A673 (cell line): Measurements from ENCODE around the gene ADAT3. TPM values are rescaled to one million over a fixed set of nuclear protein-coding genes. Genes with fewer than 3 reads are reported as not detected.

Source experiments
- BruUV-seq: library from RNA; stranded (reverse); fragments of 400-500 nt; replicated peaks from 2 replicates; lab custom pipeline; 2021; lab: Mats Ljungman, UMichigan
- CTCF ChIA-PET: fragments of 300-600 bp; sonication (Branson Sonifier 250); formaldehyde crosslinking; loops from one replicate; lab custom pipeline; 2022; ENCODE audit warnings: antibody characterized with exemption; lab: Charles Lee
- POLR2A ChIA-PET: fragments of 300-600 bp; sonication (Branson Sonifier 250); formaldehyde crosslinking; loops from one replicate; lab custom pipeline; 2022; ENCODE audit warnings: antibody characterized with exemption; ENCODE audit not compliant: low non-redundant PET; lab: Charles Lee
- DNase-seq: peaks from one replicate; pipeline ENCODE4 v3.0.0-alpha.2; 2015; ENCODE audit warnings: low spot score
- H3K27ac ChIP-seq: fragments of 200-600 bp; sonication (generic); 2 replicates; pipeline ENCODE4 v1.5.1; 2016; ENCODE audit warnings: mixed run types, low read depth, mild to moderate bottlenecking, mixed read lengths, antibody characterized with exemption, low read length; ENCODE audit not compliant: poor library complexity, severe bottlenecking
- H3K27me3 ChIP-seq: fragments of 200-600 bp; sonication (generic); replicated peaks from 2 replicates; pipeline ENCODE4 v1.6.1; 2017; ENCODE audit warnings: mixed run types, low read depth, mild to moderate bottlenecking, mixed read lengths, antibody characterized with exemption, low read length; ENCODE audit not compliant: insufficient read depth, poor library complexity
- H3K36me3 ChIP-seq: fragments of 200-600 bp; sonication (generic); 2 replicates; pipeline ENCODE4 v1.6.1; 2016; ENCODE audit warnings: mixed run types, mild to moderate bottlenecking, mixed read lengths, antibody characterized with exemption, low read length; ENCODE audit not compliant: insufficient read depth, poor library complexity, severe bottlenecking
- H3K4me1 ChIP-seq: fragments of 200-600 bp; sonication (generic); 2 replicates; pipeline ENCODE4 v1.6.1; 2017; ENCODE audit warnings: mixed run types, mild to moderate bottlenecking, mixed read lengths, antibody characterized with exemption, low read length; ENCODE audit not compliant: insufficient read depth, poor library complexity, severe bottlenecking
- H3K4me3 ChIP-seq: fragments of 200-600 bp; sonication (generic); 2 replicates; pipeline ENCODE4 v1.5.1; 2016; ENCODE audit warnings: low read depth, mixed run types, mild to moderate bottlenecking, mixed read lengths, low read length; ENCODE audit not compliant: poor library complexity, severe bottlenecking
- H3K9me3 ChIP-seq: fragments of 200-600 bp; sonication (generic); 2 replicates; pipeline ENCODE4 v1.6.1; 2016; ENCODE audit warnings: mixed run types, low read depth, mild to moderate bottlenecking, mixed read lengths, antibody characterized with exemption, low read length; ENCODE audit not compliant: poor library complexity, severe bottlenecking
- CTCF ChIP-seq: fragments of 300-800, 200-600 bp; sonication (generic); conservative IDR thresholded peaks from 2 replicates; pipeline ENCODE4 v1.5.1; 2017; ENCODE audit warnings: low read depth, mild to moderate bottlenecking, antibody characterized with exemption, low read length, moderate library complexity, mixed read lengths
- EZH2 ChIP-seq: fragments of 200-600 bp; sonication (generic); IDR thresholded peaks from 2 replicates; pipeline ENCODE4 v1.6.1; 2017; ENCODE audit warnings: borderline replicate concordance, low read depth, mild to moderate bottlenecking, mixed read lengths, antibody characterized with exemption, low read length; ENCODE audit not compliant: poor library complexity, severe bottlenecking
- intact Hi-C: fragments of 100-400 bp; cut with micrococcal nuclease; formaldehyde crosslinking; loops from one replicate; pipeline ENCODE4 v1.10.0; 2022; ENCODE audit not compliant: unreplicated experiment
- total RNA-seq: library from RNA; stranded (reverse); gene quantifications from 2 replicates; pipeline ENCODE4 v1.2.3, GENCODE V29; 2021

Gene ADAT3
- total RNA-seq, 1 experiment from 2014 or later = 18.0 TPM

GRCh38 chr19:1943661-1944087, 38.5 kb downstream of the ADAT3 start:
- ChIA-PET CTCF (interaction anchor here (1.1 to 1.2 kb wide), 2 partner anchors 15 to 26 kb away, joined by 3 read pairs; no protein-coding TSS in a partner anchor), POLR2A (no interaction called here)
- peak overlapping the region; percentile 84 for H3K27ac ChIP-seq
- peaks cover 5% of the 10 kb centered on the region for H3K36me3 ChIP-seq
- intact Hi-C loops = no loop called here
- BruUV-seq = no TSS peak
- H3K27me3 ChIP-seq = no peaks in the 10 kb centered on the region
- H3K4me1 ChIP-seq = peaks cover 27% of the 10 kb centered on the region
- H3K9me3 ChIP-seq = no peaks in the 10 kb centered on the region
- TF ChIP-seq EZH2 (no peak), CTCF (no peak)
- peak overlapping the region; percentile 84 for H3K4me3 ChIP-seq
- DNase-seq = no peak

- no peaks in the 10 kb centered on the region for H3K27me3 ChIP-seq
- no peak for DNase-seq
- intact Hi-C loops = no loop called here
- peaks cover 5% of the 10 kb centered on the region for H3K36me3 ChIP-seq
- TF ChIP-seq EZH2 (no peak), CTCF (no peak)
- CTCF ChIA-PET = interaction anchor here (1.2 kb wide), 1 partner anchor 26 kb away, joined by 3 read pairs; no protein-coding TSS in a partner anchor
- no peaks in the 10 kb centered on the region for H3K9me3 ChIP-seq
- peaks cover 25% of the 10 kb centered on the region for H3K4me1 ChIP-seq
- BruUV-seq = no TSS peak
- POLR2A ChIA-PET = no interaction called here
- peak overlapping the region; percentile 84 for H3K27ac ChIP-seq
- peak overlapping the region; percentile 84 for H3K4me3 ChIP-seq
Measured at GRCh38 chr19:1944088-1944915, 39.1 kb downstream of the ADAT3 start.

GRCh38 chr19:1944916-1945561, 39.8 kb downstream of the ADAT3 start:
- BruUV-seq = no TSS peak
- Histone ChIP-seq H3K9me3 (no peaks in the 10 kb centered on the region), H3K27me3 (no peaks in the 10 kb centered on the region), H3K36me3 (peaks cover 5% of the 10 kb centered on the region), H3K4me1 (peaks cover 17% of the 10 kb centered on the region), H3K27ac (no peak overlapping the region), H3K4me3 (no peak overlapping the region)
- intact Hi-C loops = no loop called here
- no peak for DNase-seq
- POLR2A ChIA-PET = no interaction called here
- CTCF ChIA-PET = interaction anchor here (0.7 kb wide), 1 partner anchor 834 kb away, joined by 5 read pairs; no protein-coding TSS in a partner anchor
- TF ChIP-seq CTCF (no peak), EZH2 (no peak)
